NCI-H2196 treated with DMSO at 0.1 percent for 48 hours (cell line): ENCODE results near the gene CPNE9.

ENCODE experiments used
- DNase-seq: peaks from one replicate; lab custom pipeline; 2025; ENCODE audit not compliant: unreplicated experiment; lab: John Stamatoyannopoulos, UW

Gene CPNE9

GRCh38 chr3:9715764-9716437 lies 12.3 kb downstream of the CPNE9 start:
- no peak for DNase-seq

GRCh38 chr3:9716801-9717555 lies 13.3 kb downstream of the CPNE9 start:
- DNase-seq, result no peak

- DNase-seq, result no peak
Observed at GRCh38 chr3:9717563-9717962, 13.9 kb downstream of the CPNE9 start.

- no peak for DNase-seq
Observed at GRCh38 chr3:9718118-9718517, 14.5 kb downstream of the CPNE9 start.

- no peak for DNase-seq
Observed at GRCh38 chr3:9721015-9721699, 17.5 kb downstream of the CPNE9 start.

- DNase-seq, result no peak
Observed at GRCh38 chr3:9721700-9722060, 18.0 kb downstream of the CPNE9 start.

- DNase-seq, result no peak
Observed at GRCh38 chr3:9725775-9726515, 22.3 kb downstream of the CPNE9 start.

GRCh38 chr3:9727041-9727595 lies 23.5 kb downstream of the CPNE9 start:
- no peak for DNase-seq

GRCh38 chr3:9727743-9728142 lies 24.1 kb downstream of the CPNE9 start:
- no peak for DNase-seq

- no peak for DNase-seq
Observed at GRCh38 chr3:9729419-9729818, 25.8 kb downstream of the CPNE9 start.

GRCh38 chr3:9730657-9731205 lies 27.1 kb downstream of the CPNE9 start:
- DNase-seq, result no peak

- peak; percentile 71 for DNase-seq
Observed at GRCh38 chr3:9731206-9732079, 27.8 kb downstream of the CPNE9 start, which contains the start of gene BRPF1. Gene BRPF1 (plus strand): TSS chr3:9731735. CDS start chr3:9734141, 2,406 bp downstream.

- DNase-seq, result no peak
Observed at GRCh38 chr3:9732080-9732739, 28.6 kb downstream of the CPNE9 start.

- no peak for DNase-seq
Observed at GRCh38 chr3:9732740-9733115, 29.1 kb downstream of the CPNE9 start.

GRCh38 chr3:9736831-9737230 lies 33.2 kb downstream of the CPNE9 start:
- no peak for DNase-seq

- no peak for DNase-seq
Observed at GRCh38 chr3:9739181-9739580, 35.5 kb downstream of the CPNE9 start.

- DNase-seq, result no peak
Observed at GRCh38 chr3:9742560-9742959, 38.9 kb downstream of the CPNE9 start.

GRCh38 chr3:9743548-9743947 lies 39.9 kb downstream of the CPNE9 start:
- DNase-seq, result no peak

GRCh38 chr3:9744162-9744561 lies 40.5 kb downstream of the CPNE9 start:
- no peak for DNase-seq
